Duodenal mucosa (tissue), 2 donors: ENCODE results near the gene ZSCAN20.

Experiments
- H3K27ac ChIP-seq: one replicate; pipeline ENCODE4 v1.7.0; 2013; ENCODE audit warnings: low read depth, low read length
- H3K27me3 ChIP-seq, 2 donors: one replicate each; pipeline ENCODE4 v1.7.0; 2013; ENCODE audit warnings: low read length in 2 of 2, control low read depth in 1 of 2; ENCODE audit not compliant: insufficient read depth in 2 of 2, control insufficient read depth in 1 of 2
- H3K36me3 ChIP-seq, 2 donors: one replicate each; pipeline ENCODE4 v1.7.0; 2013; ENCODE audit warnings: low read length in 2 of 2, control low read depth in 1 of 2; ENCODE audit not compliant: insufficient read depth in 2 of 2, control insufficient read depth in 1 of 2
- H3K4me1 ChIP-seq, 2 donors: one replicate each; pipeline ENCODE4 v1.7.0; 2013; ENCODE audit warnings: low read length in 2 of 2, control low read depth in 1 of 2; ENCODE audit not compliant: insufficient read depth in 2 of 2, control insufficient read depth in 1 of 2
- H3K4me3 ChIP-seq, 2 donors: one replicate each; pipeline ENCODE4 v1.7.0; 2013; ENCODE audit warnings: low read length in 2 of 2, low read depth in 1 of 2
- H3K9ac ChIP-seq, 2 donors: one replicate each; pipeline ENCODE4 v1.7.0; 2013; ENCODE audit warnings: low read length in 2 of 2, low read depth in 1 of 2
- H3K9me3 ChIP-seq, 2 donors: one replicate each; pipeline ENCODE4 v1.7.0; 2013; ENCODE audit warnings: low read length in 2 of 2, control low read depth in 1 of 2; ENCODE audit not compliant: control insufficient read depth in 1 of 2

ZSCAN20 gene

GRCh38 chr1:33524586-33524985 is 52.1 kb downstream of the ZSCAN20 start:
- no peaks in the 10 kb centered on the region for H3K36me3 ChIP-seq
- H3K9me3 ChIP-seq, result no peaks in the 10 kb centered on the region
- H3K4me3 ChIP-seq, result no peak overlapping the region
- peaks cover 0 to 6% of the 10 kb centered on the region in 2 donors for H3K27me3 ChIP-seq
- H3K27ac ChIP-seq, result no peak overlapping the region
- peaks cover 0 to 3% of the 10 kb centered on the region in 2 donors for H3K4me1 ChIP-seq
- H3K9ac ChIP-seq, result no peak overlapping the region

DNA sequence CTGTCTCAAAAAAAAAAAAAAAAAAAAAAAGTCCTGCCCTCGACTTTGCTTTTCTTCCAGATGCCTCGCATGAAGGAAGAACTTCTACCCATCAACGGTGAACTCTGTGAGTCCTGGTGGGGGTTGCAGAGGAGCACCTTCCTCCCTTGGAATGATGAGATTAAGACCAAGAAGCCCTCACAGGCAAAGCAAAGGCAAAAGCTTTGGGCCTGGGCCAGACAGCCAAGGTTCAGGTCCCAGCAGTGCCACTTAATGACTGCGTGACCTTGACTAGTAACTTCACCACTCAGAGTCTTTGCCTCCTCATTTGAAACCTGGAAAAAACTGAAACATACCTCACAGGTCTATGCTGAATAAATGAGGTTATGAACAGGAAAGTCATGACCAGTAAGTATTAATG is 55.5 kb downstream of the ZSCAN20 start:
- Histone ChIP-seq H3K27me3 (peaks cover 0 to 4% of the 10 kb centered on the region in 2 donors), H3K4me3 (no peak overlapping the region), H3K4me1 (peaks cover 0 to 3% of the 10 kb centered on the region in 2 donors), H3K9ac (no peak overlapping the region), H3K9me3 (no peaks in the 10 kb centered on the region), H3K36me3 (no peaks in the 10 kb centered on the region), H3K27ac (no peak overlapping the region)

GRCh38 chr1:33529957-33530356 is 57.5 kb downstream of the ZSCAN20 start:
- Histone ChIP-seq H3K4me3 (no peak overlapping the region), H3K27ac (no peak overlapping the region), H3K27me3 (peaks cover 0 to under 1% of the 10 kb centered on the region in 2 donors), H3K9ac (no peak overlapping the region), H3K36me3 (no peaks in the 10 kb centered on the region), H3K4me1 (peaks cover 0 to 3% of the 10 kb centered on the region in 2 donors), H3K9me3 (no peaks in the 10 kb centered on the region)

GRCh38 chr1:33532250-33532649 is 59.8 kb downstream of the ZSCAN20 start:
- no peak overlapping the region for H3K4me3 ChIP-seq
- no peaks in the 10 kb centered on the region for H3K27me3 ChIP-seq
- no peak overlapping the region for H3K9ac ChIP-seq
- H3K9me3 ChIP-seq, result no peaks in the 10 kb centered on the region
- no peaks in the 10 kb centered on the region for H3K36me3 ChIP-seq
- peaks cover 0 to 3% of the 10 kb centered on the region in 2 donors for H3K4me1 ChIP-seq
- no peak overlapping the region for H3K27ac ChIP-seq

DNA sequence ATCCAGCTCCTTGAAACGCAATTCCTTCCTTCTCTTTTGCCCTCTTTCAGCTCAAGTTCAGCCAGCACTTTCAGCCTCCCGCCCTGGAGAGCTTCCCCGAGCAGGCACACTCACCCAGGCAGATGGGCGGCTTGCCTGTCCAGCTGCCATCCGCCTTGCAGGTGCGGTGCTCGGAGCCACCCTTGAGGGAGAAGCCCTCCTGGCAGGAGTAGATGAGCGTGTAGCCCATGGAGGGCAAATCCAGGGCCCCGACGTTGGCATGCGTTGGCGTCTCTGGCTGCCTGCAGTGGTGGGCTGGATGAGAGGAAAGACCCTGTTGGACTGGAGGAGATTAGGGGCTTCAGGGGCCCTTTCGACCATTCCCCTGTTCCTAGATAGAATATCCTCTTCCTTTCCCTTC is 60.5 kb downstream of the ZSCAN20 start:
- Histone ChIP-seq H3K27me3 (no peaks in the 10 kb centered on the region), H3K36me3 (no peaks in the 10 kb centered on the region), H3K9ac (no peak overlapping the region), H3K9me3 (no peaks in the 10 kb centered on the region), H3K4me3 (no peak overlapping the region), H3K27ac (no peak overlapping the region), H3K4me1 (peaks cover 0 to 3% of the 10 kb centered on the region in 2 donors)

DNA sequence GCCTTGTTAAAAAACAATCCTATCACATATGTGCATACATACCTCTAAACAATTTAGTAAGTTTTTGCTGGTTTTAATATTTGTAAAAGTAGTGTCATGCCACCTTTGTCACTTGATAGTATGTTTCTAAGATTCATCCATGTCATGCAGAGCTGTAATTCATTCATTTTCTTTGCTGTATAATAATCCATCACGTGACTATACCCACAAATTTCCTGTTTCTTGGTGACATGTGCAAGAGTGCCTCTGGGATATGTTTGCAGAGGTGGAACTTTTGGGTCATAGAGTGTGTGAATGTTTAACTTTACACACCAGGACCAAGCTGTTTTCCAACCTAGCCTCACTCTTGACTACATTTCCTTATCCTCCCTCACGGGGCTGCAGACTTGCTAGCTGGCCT is 62.9 kb downstream of the ZSCAN20 start:
- Histone ChIP-seq H3K9ac (no peak overlapping the region), H3K4me1 (no peaks in the 10 kb centered on the region), H3K9me3 (no peaks in the 10 kb centered on the region), H3K27ac (no peak overlapping the region), H3K36me3 (no peaks in the 10 kb centered on the region), H3K27me3 (no peaks in the 10 kb centered on the region), H3K4me3 (no peak overlapping the region)

DNA sequence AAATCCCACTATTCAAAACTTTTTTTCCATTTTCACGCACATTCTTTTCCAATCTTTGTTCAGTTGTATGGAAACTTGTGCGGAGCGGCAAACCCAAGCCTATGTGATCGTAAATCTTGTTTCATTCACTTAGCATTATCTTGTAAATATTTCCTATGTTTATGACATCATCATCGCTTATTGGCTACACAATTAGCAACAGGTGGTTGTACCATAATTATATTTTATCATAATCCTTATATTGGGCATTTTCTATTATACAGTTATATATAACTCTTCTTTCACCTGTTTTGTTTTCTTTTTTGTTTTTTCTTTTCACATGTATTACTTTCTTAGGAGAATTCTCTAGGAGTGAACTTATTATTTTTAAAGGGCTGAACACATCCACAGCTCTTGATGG is 65.4 kb downstream of the ZSCAN20 start:
- no peaks in the 10 kb centered on the region for H3K36me3 ChIP-seq

GRCh38 chr1:33541966-33542365 is 69.5 kb downstream of the ZSCAN20 start:
- H3K4me1 ChIP-seq, result peaks cover 0 to under 1% of the 10 kb centered on the region in 2 donors
- no peak overlapping the region for H3K9ac ChIP-seq
- no peaks in the 10 kb centered on the region for H3K36me3 ChIP-seq
- H3K27ac ChIP-seq, result no peak overlapping the region
- H3K9me3 ChIP-seq, result no peaks in the 10 kb centered on the region
- H3K27me3 ChIP-seq, result no peaks in the 10 kb centered on the region
- H3K4me3 ChIP-seq, result no peak overlapping the region

More for the DNA sequence above, 65.4 kb downstream of the ZSCAN20 start:
- no peak overlapping the region for H3K4me3 ChIP-seq
- H3K27ac ChIP-seq, result no peak overlapping the region
- no peak overlapping the region for H3K9ac ChIP-seq
- no peaks in the 10 kb centered on the region for H3K27me3 ChIP-seq
- no peaks in the 10 kb centered on the region for H3K9me3 ChIP-seq
- no peaks in the 10 kb centered on the region for H3K4me1 ChIP-seq
